ENCODE data around the gene SLC12A6. TPM values are rescaled to one million over a fixed set of nuclear protein-coding genes. Genes with fewer than 3 reads are reported as not detected.
"Not testable (repeated sequence)": the region's sequence is repeated elsewhere in the genome, so short reads cannot be mapped to it uniquely, and the experiment has no call there.

SLC12A6 gene
- total RNA-seq, 1 donor from 2014 or later, result 41.4 TPM

GRCh38 chr15:34358948-34359347, 21.4 kb upstream of the SLC12A6 start:
- intact Hi-C loops (cut with micrococcal nuclease), result no loop called here

- intact Hi-C loops (cut with micrococcal nuclease), result no loop called here
These were observed 20.8 kb upstream of the SLC12A6 start for GRCh38 chr15:34358367-34358766.

DNA sequence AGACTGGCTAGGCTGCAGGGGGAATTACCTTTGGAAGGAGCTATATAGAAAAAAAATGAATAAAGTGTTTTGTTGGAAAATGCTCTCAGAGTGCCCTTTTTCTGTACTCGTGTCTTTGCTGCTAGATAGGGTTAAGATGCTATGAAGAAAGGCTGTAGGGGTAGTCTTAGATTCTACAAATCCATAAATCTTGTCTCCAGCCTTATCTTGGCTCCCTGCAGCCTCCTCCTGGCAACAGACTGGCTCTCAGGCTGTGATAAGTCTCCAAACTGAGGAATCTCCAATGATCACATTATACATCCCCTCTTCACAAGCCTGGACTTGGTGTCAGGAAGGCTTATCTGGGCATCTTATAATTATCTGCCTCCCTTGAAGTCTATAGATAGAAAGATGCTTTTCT, 20.1 kb upstream of the SLC12A6 start:
- intact Hi-C loops (cut with micrococcal nuclease), result no loop called here

GRCh38 chr15:34355241-34355640, 17.7 kb upstream of the SLC12A6 start:
- intact Hi-C loops (cut with micrococcal nuclease), result no loop called here

GRCh38 chr15:34354286-34354685, 16.7 kb upstream of the SLC12A6 start:
- intact Hi-C loops (cut with micrococcal nuclease), result no loop called here

DNA sequence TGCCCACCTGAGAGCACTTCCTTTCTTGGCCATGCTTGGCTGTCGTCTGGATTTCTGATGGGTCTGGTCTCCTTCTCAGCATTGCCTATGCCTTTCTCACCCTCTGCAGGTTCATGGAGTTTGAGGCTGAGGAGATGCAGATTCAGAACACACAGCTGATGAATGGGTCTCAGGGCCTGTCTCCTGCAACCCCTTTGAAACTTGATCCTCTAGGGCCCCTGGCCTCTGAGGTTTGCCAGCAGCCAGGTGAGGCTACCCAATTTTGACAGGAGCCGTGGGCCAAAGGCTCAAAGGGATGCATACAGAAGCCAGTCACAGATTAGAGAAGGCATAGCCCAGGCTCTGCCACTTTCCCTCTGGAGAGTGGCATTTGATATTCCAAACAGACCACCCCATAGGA, 16.0 kb upstream of the SLC12A6 start:
- intact Hi-C loops (cut with micrococcal nuclease), result no loop called here

DNA sequence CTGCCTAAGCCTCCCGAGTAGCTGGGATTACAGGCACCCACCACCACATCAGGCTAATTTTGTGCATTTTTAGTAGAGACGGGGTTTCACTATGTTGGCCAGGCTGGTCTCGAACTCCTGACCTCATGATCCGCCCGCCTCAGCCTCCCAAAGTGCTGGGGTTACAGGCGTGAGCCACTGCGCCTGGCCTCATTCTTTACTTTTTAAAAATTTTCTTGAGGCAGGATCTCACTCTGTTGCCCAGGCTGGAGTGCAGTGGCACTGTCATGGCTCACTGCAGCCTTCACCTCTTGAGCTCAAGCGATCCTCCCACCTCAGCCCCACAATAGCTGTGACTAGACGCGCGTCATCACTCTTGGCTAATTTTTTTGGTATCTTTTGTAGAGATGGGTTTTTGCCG, 15.4 kb upstream of the SLC12A6 start:
- intact Hi-C loops (cut with micrococcal nuclease), result not testable (repeated sequence)

DNA sequence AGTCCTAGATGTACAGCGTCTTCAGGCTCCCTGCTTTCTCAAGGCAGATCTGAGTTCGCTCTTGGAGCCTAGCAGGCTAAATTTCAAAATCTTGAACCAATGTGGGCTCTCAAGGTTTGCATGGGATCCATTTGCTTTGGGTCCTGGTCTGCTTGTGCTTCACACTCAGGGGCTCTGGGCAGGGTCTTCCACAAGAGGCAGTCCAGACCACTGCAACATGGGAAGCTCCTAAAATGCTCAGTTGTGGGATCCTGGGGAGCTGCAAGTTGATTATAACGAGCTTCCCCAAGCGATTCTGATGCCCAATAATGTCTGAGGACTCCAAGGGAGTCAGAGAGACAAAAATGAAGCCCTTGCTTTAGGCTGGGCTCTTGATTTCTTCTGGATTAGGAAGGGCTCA, 12.2 kb upstream of the SLC12A6 start:
- intact Hi-C loops (cut with micrococcal nuclease), result no loop called here

- intact Hi-C loops (cut with micrococcal nuclease), result no loop called here
These were observed 11.2 kb upstream of the SLC12A6 start for GRCh38 chr15:34348735-34349300.

- intact Hi-C loops (cut with micrococcal nuclease), result no loop called here
These were observed 10.5 kb upstream of the SLC12A6 start for GRCh38 chr15:34347951-34348638.

DNA sequence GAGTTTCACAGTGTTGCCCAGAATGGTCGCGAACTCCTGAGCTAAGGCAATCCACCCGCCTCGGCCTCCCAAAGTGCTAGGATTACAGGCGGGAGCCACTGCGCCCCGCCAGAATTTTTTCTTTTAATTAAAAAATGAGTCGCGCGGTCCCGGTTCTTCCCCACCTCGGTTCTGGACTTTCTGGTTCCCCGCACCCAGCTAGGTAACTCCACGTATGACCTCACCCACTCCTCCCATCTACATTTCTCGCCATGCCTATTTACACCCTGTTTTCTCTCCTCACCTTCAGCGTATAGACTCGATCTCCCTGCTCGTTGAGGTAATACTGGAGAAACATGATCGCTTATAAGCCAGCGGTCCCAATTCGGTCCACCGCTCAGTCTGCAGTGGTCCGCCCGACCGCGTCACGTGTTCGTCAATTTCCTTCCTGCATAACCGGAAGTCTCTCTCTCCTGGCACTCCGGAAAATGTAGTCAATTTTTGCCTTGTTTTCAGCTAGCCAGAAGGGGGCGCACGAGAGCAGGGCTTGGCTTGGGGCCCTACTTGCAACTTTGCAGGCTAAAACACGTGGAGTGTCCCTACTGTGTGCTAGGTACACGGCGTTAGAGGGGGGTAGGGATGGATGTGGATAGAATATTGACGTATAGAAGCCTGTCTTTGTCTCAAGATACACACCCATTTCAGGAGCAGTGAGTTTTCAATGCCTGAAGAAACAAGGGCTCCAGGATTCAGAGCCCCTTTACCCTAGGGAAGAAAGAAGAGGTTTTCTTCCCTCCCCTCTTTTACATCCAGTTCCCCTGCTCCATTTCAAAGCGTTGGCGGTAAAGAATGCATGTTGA, 5.4 kb upstream of the SLC12A6 start, which contains the start of the genes NOP10 and NUTM1:
Gene NOP10, minus strand, starts transcription at position 400 of the 839 bp plus-strand sequence. Its CDS starts 63 bp downstream, at position 337.
Gene NUTM1, plus strand, starts transcription at position 579 of the 839 bp plus-strand sequence. CDS start 382 bp downstream, outside the sequence.
- intact Hi-C loops (cut with micrococcal nuclease), result loop anchor here (1.0 to 2.0 kb wide), 6 partner anchors 24 to 645 kb away; partner anchors contain the start of genes EMC4, LPCAT4, PGBD4 and ZNF770

DNA sequence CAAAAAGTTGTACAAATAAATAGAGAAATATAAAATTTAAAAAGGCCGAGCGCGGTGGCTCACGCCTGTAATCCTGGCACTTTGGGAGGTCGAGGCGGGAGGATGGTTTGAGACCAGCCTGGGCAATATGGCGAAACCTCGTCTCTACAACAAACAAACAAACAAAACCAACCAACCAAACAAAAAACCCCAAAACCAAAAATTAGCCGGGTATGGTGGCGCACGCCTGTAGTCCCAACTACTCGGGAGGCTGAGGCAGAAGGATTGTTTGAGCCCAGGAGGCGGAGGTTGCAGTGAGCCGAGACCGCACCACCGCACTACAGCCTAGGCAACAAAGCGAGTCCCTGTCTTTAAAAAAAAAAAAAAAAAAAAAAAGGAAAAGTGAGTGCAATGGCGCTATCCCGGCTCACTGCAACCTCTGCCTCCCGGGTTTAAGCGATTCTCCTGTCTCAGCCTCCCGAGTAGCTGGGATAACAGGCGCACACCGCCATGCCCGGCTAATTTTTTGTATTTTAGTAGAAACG, 4.7 kb upstream of the SLC12A6 start:
- intact Hi-C loops (cut with micrococcal nuclease), result loop anchor here (1.0 to 2.0 kb wide), 6 partner anchors 25 to 646 kb away; partner anchors contain the start of genes EMC4, LPCAT4, PGBD4 and ZNF770

DNA sequence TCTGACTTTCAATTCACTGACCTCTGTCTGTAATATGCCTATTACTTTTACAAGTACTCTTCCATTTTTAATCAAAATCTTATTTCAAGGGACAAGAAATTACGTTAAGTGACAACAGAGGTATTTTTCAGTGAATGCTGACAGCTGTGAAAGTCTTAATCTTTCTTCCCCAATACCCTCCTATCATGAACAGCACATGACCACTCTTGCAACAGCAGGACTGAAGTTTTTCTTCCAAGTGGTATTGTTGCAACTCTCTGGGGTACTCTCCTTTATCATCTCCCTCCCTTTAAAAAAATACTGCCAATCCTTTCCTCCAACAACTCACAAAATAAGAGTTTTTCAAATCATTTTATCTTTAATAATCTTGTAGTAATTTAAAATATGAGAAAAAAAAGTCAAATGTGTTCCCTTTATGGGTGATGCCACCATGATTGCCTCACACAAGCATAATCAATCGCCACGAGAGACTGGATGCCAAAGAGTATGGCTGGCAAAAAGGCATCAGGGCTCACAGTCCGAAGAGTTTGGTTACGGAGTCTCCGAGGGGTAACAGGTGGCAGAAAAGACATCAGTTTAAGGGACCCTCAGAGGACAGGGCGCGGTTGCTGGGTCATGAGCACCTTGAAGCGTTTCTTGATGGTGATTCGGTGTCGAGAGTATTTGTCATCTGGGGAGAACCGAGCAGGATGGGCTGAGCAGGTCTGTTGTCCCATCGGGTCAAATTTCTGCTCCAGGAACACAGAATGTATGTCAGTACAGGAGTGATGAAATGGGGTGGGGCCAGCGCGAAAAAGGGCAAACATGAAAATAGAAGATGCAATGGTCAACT, 4.0 kb upstream of the SLC12A6 start:
- intact Hi-C loops (cut with micrococcal nuclease), result loop anchor here (1.0 to 2.0 kb wide), 6 partner anchors 26 to 647 kb away; partner anchors contain the start of genes EMC4, LPCAT4, PGBD4 and ZNF770

GRCh38 chr15:34339946-34340345, 2.4 kb upstream of the SLC12A6 start:
- intact Hi-C loops (cut with micrococcal nuclease), result loop anchor here (5.0 to 10.0 kb wide), 4 partner anchors 53 to 627 kb away; partner anchors contain the start of gene AQR

DNA sequence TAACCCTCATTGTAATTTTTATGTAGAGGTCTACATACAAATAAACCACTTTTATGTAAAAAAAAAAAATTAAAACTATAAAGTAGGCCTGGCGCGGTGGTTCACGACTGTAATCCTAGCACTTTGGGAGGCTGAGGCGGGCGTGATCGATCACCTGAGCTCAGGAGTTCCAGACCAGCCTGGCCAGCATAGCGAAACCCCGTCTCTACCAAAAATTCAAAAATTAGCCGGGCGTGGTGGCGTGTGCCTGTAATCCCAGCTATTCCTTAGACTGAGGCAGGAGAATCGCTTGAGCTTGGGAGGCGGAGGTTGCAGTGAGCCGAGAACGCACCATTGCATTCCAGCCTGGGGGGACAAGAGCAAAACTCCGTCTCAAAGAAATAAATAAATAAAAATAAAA, 766 bp upstream of the SLC12A6 start:
- intact Hi-C loops (cut with micrococcal nuclease), result loop anchor here (1.0 to 10.0 kb wide), 5 partner anchors 51 to 629 kb away; partner anchors contain the start of genes AQR and GOLGA8B

GRCh38 chr15:34336991-34337556, 507 bp downstream of the SLC12A6 start:
- intact Hi-C loops (cut with micrococcal nuclease), result loop anchor here (1.0 to 10.0 kb wide), 7 partner anchors 30 to 630 kb away; partner anchors contain the start of genes AQR, KATNBL1, LPCAT4 and PGBD4

DNA sequence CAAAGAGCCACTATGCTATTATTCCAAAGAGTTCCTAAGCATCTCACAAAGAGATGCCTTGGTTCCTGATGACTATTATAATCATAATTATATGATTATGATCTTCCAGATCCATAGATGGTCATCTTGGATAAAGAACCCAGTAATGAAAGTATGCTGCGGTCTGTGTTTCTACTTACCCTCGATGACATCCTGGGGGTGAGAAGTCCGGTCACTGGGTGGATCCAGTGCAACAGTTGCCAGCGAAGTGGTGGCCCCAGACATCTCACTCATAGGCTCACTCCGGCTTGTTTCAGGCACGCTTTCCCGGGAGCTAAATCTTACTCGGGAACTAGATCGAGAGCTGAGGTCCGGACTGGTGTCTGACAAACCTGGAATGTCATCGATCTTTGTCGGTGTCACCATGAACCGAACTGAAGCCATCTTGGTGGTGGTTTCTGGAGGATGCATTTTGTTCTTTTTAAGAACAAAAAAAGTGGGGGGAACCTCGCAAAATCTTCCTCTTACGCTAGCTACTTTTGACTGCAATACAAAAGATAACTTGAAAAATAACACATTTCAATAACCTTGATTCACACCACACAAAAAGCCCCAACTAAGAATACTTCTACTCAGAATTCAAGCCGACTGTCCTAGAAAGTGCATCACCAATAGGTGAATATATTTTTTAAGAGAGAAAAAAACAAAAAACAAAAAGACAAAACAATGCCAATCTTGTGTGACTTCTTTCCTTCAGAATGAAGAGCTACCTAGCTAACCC, 1.2 kb downstream of the SLC12A6 start:
- intact Hi-C loops (cut with micrococcal nuclease), result loop anchor here (5.0 to 10.0 kb wide), 4 partner anchors 49 to 631 kb away; partner anchors contain the start of gene AQR

- intact Hi-C loops (cut with micrococcal nuclease), result loop anchor here (1.0 to 10.0 kb wide), 8 partner anchors 8 to 632 kb away; partner anchors contain the start of genes AQR, AVEN and EMC4
These were observed 2.2 kb downstream of the SLC12A6 start for GRCh38 chr15:34335176-34336032.
